ENCODE results near the gene ULK1. TPM values are rescaled to one million over a fixed set of nuclear protein-coding genes. Genes with fewer than 3 reads are reported as not detected.

Gene ULK1
- total RNA-seq, 1 experiment from 2014 or later: 34.2 TPM

DNA sequence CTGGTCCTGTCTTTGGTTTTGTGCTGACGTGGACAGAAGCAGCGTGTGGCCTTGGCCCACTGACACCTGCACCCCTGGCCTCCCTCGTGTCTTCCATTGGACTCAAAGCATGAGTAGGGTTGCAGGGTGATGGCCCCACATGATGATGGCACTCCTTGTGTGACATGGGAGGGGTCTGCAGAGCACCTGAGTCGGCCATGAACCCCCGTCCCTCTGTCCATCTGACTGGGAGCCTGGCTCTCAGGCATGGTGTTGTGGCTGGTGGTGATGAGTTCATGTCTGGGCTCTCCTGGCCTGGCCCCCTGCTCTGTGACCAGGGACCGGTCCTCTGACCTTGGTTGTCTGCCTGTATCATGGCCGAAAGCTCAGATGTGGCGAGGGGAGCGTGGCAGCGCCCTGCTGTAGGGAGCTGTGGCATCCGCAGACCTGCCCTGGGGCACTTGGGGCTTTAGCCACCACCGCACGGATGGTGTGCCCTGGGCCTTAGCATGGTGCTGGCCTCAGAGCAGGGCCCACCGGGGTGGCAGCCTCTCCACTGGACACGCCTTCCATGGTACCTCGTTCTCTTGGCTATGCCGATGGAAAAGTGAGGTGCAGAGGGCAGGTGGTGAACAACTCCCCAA lies 16.7 kb downstream of the ULK1 start:
- no peaks in the 10 kb centered on the region for H3K9me3 ChIP-seq (ENCODE audit: control insufficient read depth in 1 of 2, insufficient read depth in 1 of 2, low read depth in 1 of 2, low read length in 2 of 2)
- no peak for DNase-seq (ENCODE audit: low read depth, low spot score)
- RAD21 ChIA-PET (ENCODE audit: low non-redundant PET in 1 of 2, low total read pairs in 2 of 2, uncharacterized antibody in 2 of 2, unreplicated experiment in 2 of 2): no interaction called here
- H2AFZ ChIP-seq (ENCODE audit: low read depth, low read length, poor library complexity, severe bottlenecking): no peak overlapping the region
- TF ChIP-seq ZFX (IDR thresholded peaks at IDR 0.05): no peak
- no peak for TF ChIP-seq EZH2phosphoT487 (IDR thresholded peaks at IDR 0.05; ENCODE audit: borderline replicate concordance)
- TF ChIP-seq YY1 (IDR thresholded peaks at IDR 0.05; ENCODE audit: extremely low read depth, insufficient replicate concordance, low read depth, low read length): no peak
- TF ChIP-seq, protein P1, sequence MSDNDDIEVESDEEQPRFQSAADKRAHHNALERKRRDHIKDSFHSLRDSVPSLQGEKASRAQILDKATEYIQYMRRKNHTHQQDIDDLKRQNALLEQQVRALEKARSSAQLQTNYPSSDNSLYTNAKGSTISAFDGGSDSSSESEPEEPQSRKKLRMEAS (IDR thresholded peaks at IDR 0.05): no peak
- TF ChIP-seq EGR1 (IDR thresholded peaks at IDR 0.05; ENCODE audit: low read depth): no peak
- no peak for TF ChIP-seq ELF1 (IDR thresholded peaks at IDR 0.05; ENCODE audit: borderline replicate concordance, low read depth)
- no peak for TF ChIP-seq RAD21 (IDR thresholded peaks at IDR 0.05; ENCODE audit: low read depth)
- no peak for TF ChIP-seq SP1 (IDR thresholded peaks at IDR 0.05; ENCODE audit: low read depth)
- no peak for TF ChIP-seq POLR2AphosphoS5 (IDR thresholded peaks at IDR 0.05; ENCODE audit: low read depth, low read length)
- TF ChIP-seq, protein P2, sequence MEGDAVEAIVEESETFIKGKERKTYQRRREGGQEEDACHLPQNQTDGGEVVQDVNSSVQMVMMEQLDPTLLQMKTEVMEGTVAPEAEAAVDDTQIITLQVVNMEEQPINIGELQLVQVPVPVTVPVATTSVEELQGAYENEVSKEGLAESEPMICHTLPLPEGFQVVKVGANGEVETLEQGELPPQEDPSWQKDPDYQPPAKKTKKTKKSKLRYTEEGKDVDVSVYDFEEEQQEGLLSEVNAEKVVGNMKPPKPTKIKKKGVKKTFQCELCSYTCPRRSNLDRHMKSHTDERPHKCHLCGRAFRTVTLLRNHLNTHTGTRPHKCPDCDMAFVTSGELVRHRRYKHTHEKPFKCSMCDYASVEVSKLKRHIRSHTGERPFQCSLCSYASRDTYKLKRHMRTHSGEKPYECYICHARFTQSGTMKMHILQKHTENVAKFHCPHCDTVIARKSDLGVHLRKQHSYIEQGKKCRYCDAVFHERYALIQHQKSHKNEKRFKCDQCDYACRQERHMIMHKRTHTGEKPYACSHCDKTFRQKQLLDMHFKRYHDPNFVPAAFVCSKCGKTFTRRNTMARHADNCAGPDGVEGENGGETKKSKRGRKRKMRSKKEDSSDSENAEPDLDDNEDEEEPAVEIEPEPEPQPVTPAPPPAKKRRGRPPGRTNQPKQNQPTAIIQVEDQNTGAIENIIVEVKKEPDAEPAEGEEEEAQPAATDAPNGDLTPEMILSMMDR (IDR thresholded peaks at IDR 0.05 in 2 of 3, conservative IDR thresholded peaks at IDR 0.05 in 1 of 3; ENCODE audit: borderline replicate concordance in 1 of 3, insufficient read depth in 1 of 3, low read depth in 2 of 3, low read length in 2 of 3): no peak
- TF ChIP-seq, protein P3, sequence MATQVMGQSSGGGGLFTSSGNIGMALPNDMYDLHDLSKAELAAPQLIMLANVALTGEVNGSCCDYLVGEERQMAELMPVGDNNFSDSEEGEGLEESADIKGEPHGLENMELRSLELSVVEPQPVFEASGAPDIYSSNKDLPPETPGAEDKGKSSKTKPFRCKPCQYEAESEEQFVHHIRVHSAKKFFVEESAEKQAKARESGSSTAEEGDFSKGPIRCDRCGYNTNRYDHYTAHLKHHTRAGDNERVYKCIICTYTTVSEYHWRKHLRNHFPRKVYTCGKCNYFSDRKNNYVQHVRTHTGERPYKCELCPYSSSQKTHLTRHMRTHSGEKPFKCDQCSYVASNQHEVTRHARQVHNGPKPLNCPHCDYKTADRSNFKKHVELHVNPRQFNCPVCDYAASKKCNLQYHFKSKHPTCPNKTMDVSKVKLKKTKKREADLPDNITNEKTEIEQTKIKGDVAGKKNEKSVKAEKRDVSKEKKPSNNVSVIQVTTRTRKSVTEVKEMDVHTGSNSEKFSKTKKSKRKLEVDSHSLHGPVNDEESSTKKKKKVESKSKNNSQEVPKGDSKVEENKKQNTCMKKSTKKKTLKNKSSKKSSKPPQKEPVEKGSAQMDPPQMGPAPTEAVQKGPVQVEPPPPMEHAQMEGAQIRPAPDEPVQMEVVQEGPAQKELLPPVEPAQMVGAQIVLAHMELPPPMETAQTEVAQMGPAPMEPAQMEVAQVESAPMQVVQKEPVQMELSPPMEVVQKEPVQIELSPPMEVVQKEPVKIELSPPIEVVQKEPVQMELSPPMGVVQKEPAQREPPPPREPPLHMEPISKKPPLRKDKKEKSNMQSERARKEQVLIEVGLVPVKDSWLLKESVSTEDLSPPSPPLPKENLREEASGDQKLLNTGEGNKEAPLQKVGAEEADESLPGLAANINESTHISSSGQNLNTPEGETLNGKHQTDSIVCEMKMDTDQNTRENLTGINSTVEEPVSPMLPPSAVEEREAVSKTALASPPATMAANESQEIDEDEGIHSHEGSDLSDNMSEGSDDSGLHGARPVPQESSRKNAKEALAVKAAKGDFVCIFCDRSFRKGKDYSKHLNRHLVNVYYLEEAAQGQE (IDR thresholded peaks at IDR 0.05; ENCODE audit: low read depth): no peak
- peaks cover 12 to 14% of the 10 kb centered on the region in 2 experiments for H3K4me1 ChIP-seq (ENCODE audit: control insufficient read depth in 1 of 2, insufficient read depth in 2 of 2, low read length in 2 of 2)
- POLR2A ChIA-PET: no interaction called here
- intact Hi-C loops (cut with micrococcal nuclease): no loop called here
- CTCF ChIA-PET: interaction anchor here (1.5 kb wide), 1 partner anchor 17 kb away, joined by 3 read pairs; no protein-coding TSS in a partner anchor
- no peak overlapping the region for H3K9ac ChIP-seq (ENCODE audit: low read length)
- no peaks in the 10 kb centered on the region for H3K27me3 ChIP-seq (ENCODE audit: insufficient read depth, low read length)
- ATAC-seq: no peak
- peaks cover 0 to 10% of the 10 kb centered on the region in 2 experiments; a peak in 2 of 4 replicates for H3K36me3 ChIP-seq (ENCODE audit: control insufficient read depth in 1 of 2, insufficient read depth in 2 of 2, low read length in 2 of 2)
- no TSS peak for BruUV-seq (replicated peaks)
- H3K4me3 ChIP-seq (replicated peaks in 1 of 2; ENCODE audit: low read depth in 1 of 2, low read length in 2 of 2): no peak overlapping the region
- no peak overlapping the region for H3K4me2 ChIP-seq (ENCODE audit: low read length)
- H3K27ac ChIP-seq (ENCODE audit: low read depth, low read length): no peak overlapping the region
- H4K20me1 ChIP-seq (ENCODE audit: insufficient read depth): no peaks in the 10 kb centered on the region
- H3K9me2 ChIP-seq (ENCODE audit: insufficient read depth): no peaks in the 10 kb centered on the region
- H3K79me2 ChIP-seq (ENCODE audit: insufficient read depth, low read length): no peaks in the 10 kb centered on the region

All from HCT116 (cell line).